Mammary epithelial cell (primary cell): Measurements from ENCODE around the gene EPHA2.

Experiments used
- CTCF ChIP-seq, 2 donors: IDR thresholded peaks in 1 of 2; conservative IDR thresholded peaks in 1 of 2; 2 replicates each; pipeline ENCODE4 v1.5.1; 2011 to 2012; ENCODE audit warnings: inconsistent platforms in 2 of 2, low read length in 2 of 2, mild to moderate bottlenecking in 2 of 2, control low read depth in 1 of 2, low read depth in 1 of 2; ENCODE audit not compliant: insufficient read depth in 1 of 2; ENCODE audit errors: extremely low read depth in 1 of 2
- EZH2 ChIP-seq: IDR thresholded peaks from 2 replicates; pipeline ENCODE4 v1.6.1; 2012; ENCODE audit warnings: low read length, inconsistent platforms, borderline replicate concordance

GRCh38 chr1:16189921-16190621 is 34.2 kb upstream of the EPHA2 start:
- TF ChIP-seq EZH2: no peak
- TF ChIP-seq CTCF (conservative IDR thresholded peaks at IDR 0.05 in 1 of 2, IDR thresholded peaks at IDR 0.05 in 1 of 2; ENCODE audit: extremely low read depth in 1 of 2, insufficient read depth in 1 of 2, low read depth in 1 of 2, low read length in 2 of 2): no peak
